HG03103 (cell line): ENCODE data around the gene SLCO4A1.
A peak's percentile ranks its signal among the peaks of the same experiment; 100 is the strongest.

Experiments used
- ATAC-seq: cut with Tn5 transposase; IDR thresholded peaks from one replicate; pipeline ENCODE4 v1.9.1; 2021; ENCODE audit warnings: low read depth; ENCODE audit not compliant: unreplicated experiment

Gene SLCO4A1, protein sequence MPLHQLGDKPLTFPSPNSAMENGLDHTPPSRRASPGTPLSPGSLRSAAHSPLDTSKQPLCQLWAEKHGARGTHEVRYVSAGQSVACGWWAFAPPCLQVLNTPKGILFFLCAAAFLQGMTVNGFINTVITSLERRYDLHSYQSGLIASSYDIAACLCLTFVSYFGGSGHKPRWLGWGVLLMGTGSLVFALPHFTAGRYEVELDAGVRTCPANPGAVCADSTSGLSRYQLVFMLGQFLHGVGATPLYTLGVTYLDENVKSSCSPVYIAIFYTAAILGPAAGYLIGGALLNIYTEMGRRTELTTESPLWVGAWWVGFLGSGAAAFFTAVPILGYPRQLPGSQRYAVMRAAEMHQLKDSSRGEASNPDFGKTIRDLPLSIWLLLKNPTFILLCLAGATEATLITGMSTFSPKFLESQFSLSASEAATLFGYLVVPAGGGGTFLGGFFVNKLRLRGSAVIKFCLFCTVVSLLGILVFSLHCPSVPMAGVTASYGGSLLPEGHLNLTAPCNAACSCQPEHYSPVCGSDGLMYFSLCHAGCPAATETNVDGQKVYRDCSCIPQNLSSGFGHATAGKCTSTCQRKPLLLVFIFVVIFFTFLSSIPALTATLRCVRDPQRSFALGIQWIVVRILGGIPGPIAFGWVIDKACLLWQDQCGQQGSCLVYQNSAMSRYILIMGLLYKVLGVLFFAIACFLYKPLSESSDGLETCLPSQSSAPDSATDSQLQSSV

GRCh38 chr20:62642051-62642665 lies at the start of gene SLCO4A1:
Gene SLCO4A1, plus strand, starts transcription at chr20:62642503. Its CDS starts 13,952 bp downstream, at chr20:62656455.
- peak; percentile 50 for ATAC-seq

DNA sequence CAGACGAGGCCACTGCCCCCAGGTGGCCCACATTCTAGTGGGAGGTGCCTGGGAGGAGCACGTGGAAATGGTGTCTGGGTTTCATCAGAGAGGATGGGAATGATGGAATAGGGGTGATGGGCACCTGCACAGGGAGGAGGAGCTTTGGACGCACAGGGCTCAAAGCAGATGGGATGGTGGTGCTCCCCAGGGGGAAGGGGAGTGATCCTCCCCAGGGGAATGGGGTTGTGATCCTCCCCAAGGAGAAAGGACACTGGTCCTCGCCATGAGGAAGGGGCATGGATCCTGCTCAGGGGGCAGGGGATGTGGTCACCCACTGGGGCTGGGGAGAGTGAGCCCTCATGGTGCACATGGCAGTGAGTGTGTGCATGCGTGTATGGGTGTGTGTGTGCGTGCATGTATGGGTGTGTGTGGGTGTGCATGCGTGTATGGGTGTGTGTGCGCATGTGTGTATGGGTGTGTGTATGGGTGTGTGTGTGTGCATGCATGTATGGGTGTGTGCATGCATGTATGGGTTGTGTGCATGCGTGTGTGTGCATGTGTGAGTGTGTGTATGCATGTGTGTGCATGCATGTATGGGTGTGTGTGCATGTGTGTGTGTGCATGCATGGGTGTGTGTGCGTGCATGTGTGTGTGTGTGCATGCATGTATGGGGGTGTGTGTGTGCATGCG lies 49.7 kb upstream of the SLCO4A1 start:
- ATAC-seq: no peak

DNA sequence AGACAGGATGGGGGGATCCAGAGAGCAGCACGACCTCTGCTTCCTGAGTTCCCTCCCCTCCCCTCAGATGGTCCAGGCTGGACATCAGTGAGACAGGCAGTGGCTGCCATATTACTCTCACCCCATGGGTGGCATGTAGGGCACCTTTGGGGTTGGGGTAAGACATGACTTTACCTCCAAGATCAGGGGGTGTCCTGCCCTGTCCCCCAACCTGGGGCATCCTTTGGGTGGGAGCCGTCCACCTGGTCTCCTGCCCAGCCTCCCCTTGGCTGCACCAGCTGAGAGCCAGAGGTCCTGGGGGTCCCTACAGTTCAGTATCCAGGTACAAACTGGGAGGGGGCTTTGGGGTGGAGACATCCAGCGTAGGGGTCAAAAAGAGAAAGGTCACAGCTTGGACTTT lies 48.7 kb upstream of the SLCO4A1 start:
- no peak for ATAC-seq

DNA sequence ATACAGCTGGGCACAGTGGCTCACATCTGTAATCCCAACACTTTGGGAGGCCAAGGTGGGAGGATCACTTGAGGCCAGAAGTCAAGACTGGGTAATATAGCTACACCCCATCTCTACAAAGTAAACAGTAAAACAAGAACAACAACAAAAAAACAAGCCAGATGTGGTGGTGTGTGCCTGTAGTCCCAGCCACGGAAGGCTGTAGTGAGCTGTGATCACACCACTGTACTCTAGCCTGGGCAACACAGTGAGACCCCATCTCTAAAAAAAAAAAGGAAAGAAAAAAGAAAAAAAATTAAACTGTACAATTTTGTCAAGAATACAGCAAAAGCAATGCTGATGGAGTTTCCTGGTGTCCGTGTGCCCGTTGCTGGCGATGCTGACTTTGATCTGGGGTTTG lies 47.2 kb upstream of the SLCO4A1 start:
- ATAC-seq: no peak

DNA sequence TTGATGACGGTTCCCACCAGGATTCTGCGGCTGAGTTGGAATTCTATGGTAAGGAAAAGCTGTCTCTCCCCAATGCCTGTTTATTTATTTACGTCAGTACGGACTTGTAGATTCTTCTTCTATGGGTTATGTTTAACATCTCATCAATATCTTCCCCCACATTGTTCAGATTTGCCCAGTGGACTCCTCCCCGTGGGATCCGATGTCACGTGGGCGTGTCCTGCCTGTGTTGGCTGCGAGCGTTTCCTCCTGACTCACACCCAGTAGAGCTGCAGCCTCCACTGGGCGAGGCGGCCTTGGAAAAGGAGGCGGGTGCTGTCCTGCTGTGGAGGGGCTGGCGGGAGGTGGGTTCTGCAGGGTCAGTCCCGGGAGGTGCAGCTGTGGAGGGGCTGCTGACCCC lies 46.8 kb upstream of the SLCO4A1 start:
- no peak for ATAC-seq

DNA sequence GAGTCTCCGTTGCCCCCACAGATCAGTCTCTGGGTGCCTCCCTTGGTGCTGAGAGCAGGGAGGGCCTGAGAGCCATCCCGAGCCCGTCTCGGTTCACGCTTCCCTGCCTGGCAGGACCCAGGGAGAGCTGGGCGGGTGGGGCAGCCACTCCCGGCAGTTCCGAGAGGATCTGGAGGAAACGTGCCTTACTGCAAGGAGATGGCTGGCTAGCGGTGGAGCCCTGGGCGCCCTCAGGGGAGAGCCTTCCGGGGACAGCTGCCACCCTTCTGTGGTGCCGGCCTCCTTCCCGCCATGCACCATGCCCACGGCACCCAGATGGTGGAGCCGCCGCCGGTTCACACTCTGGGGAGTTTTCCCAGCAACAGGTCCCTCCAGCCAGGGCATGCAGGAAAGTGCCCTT lies 45.8 kb upstream of the SLCO4A1 start:
- ATAC-seq: no peak

DNA sequence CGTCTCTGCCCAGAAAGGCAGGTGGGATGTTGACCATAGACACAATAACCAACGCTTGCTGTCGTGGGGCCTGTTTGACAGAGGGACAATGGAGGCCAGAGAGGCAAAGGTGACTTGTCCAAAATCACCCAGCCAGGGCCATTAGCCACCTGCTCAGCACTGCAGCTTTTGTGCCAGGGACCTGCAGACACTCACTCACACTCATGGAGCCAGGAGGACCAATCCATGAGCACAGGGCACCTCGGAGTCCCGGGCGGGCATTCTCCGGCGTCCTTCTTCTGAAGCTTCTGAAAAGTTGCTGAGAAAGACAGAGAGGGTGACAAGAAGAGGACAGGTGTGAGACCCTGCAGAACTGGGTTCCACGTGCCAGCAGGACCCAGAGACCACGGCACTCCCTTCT lies 45.4 kb upstream of the SLCO4A1 start:
- no peak for ATAC-seq

GRCh38 chr20:62597416-62598115 lies 44.7 kb upstream of the SLCO4A1 start:
- ATAC-seq: no peak

DNA sequence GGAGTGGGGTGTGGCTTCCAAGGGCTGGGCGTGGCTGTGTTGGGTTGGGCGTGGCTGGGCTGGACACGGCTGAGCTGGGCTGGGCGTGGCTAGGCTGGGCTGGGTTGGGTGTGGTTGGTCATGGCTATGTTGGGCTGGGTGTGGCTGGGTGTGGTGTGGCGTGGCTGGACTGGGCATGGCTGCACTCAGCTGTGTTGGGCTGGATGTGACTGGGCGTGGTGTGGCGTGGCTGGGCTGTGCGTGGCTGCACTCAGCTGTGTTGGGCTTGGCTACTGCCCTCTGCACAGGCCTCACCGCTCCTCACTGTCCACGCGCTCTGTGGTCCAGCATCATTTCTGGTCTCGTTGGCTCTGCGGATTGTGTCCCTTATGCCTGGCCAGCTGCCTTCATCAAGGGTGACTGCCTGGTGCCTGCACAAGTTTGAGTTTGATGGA lies 43.5 kb upstream of the SLCO4A1 start:
- ATAC-seq: peak; percentile 68

DNA sequence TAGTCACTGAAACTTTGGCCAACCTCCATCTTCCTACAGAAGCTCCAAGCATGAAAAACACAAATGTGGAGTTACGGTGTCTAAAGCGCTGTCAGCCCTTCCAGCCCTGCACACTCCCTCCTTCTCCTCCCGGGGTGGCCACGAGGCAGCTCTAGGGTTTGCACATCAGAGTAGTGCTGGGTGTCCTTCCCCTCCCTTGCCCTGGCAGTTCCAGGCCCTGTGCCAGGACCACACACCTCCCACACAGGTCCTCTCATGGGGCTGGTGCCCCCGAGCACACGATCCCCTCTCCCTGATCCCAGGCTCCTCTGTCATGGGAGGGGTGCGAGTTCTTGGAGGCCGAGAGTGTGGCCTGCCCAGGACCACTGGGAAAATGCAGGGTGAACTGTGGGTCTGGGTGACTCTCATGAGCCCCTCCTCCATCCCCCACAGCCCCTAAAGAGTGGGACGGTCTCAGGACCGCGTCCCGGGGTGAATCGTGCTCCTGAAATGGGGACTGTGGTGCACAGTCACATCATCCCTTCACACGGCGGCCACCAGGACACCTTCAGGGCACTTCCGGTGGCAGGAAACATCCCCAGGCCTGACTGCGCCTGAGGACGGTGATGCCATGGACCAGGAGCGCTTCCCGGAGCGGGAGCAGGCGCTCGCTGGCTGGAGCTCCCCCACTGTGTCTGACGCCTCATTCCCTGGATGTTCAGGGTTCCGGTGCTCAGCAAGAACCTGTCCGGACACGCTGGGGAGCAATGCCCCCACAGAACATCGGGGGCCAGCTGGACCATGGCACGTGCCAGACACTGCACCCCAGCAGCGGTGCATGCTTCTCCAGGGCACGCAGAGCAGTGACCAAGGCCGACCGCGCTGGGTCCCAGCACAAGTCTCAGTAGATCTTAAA lies 42.8 kb upstream of the SLCO4A1 start:
- ATAC-seq: no peak

DNA sequence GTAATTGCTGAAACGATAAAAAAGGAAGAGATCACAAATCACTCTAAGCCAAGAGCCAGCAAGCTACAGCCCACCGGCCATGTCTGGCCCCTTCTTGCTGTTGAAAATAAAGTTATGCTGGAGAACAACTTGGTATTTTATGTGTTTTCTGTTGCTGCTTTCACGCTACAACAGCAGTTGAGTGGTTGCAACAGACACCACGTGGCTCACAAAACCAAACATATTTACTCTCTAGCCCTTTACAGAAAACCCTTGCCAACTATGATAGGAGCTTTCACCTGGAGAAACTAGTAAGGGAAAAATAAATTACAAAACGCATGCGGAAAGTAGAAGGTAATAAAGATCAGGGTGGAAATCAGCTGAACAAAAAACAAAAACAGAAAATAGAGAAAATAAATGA lies 41.1 kb upstream of the SLCO4A1 start:
- no peak for ATAC-seq

DNA sequence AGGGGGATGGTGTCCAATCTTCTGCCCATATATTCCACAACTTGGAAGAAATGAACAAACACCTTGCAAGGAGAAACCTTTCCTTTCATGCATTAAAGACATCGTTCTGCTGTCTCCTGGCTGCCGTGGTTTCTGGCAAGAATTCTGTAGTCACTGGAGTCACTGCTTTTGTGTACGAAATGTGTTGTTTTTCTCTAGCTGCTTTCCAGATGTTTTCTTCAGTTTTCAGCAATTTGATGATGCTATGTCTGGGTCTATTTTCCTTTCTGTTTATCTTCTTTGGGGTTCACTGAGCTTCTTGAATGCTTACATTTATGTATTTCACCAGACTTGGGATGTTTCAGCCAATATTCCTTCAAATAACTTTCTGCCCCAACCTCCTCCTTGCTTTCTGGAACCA lies 40.6 kb upstream of the SLCO4A1 start:
- ATAC-seq: no peak

DNA sequence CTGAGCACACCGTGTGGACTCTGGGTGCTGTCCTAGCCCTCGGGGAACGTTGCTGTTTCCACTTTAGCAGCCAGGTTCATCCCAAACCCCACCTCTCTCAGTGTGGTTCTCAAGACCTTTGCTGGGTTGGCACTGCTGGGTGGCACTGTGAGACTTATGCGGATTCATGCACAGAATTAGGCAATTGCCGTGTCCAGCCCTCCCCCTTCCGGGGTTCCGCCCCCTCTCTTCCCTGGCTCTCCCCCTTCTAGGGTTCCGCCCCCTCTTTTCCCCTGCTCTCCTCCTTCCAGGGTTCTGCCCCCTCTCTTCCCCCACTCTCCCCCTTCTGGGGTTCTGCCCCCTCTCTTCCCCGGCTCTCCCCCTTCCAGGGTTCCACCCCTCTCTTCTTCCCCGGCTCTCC lies 39.8 kb upstream of the SLCO4A1 start:
- ATAC-seq: no peak

GRCh38 chr20:62603021-62603906 lies 39.0 kb upstream of the SLCO4A1 start:
- ATAC-seq: no peak

- ATAC-seq: no peak
These were observed 38.2 kb upstream of the SLCO4A1 start for GRCh38 chr20:62603907-62604785.

DNA sequence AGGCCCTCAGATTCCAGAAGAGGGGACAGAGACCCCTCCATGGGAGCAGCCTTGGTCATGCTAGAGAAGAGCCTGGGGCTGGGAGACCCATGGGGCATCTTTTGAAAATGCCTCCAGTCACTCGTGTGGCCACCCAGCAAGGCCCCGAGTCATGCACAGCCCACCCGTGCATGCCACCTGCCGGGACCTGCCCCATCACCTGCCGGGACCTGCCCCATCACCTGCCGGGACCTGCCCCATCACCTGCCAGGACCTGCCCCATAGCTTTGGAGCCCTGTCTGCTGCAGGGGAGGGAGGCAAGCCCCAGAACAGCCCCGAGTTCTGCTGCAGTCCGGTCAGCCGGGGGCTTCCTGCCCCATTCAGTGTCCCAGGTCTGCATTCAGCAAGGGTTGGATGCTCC lies 37.5 kb upstream of the SLCO4A1 start:
- no peak for ATAC-seq

DNA sequence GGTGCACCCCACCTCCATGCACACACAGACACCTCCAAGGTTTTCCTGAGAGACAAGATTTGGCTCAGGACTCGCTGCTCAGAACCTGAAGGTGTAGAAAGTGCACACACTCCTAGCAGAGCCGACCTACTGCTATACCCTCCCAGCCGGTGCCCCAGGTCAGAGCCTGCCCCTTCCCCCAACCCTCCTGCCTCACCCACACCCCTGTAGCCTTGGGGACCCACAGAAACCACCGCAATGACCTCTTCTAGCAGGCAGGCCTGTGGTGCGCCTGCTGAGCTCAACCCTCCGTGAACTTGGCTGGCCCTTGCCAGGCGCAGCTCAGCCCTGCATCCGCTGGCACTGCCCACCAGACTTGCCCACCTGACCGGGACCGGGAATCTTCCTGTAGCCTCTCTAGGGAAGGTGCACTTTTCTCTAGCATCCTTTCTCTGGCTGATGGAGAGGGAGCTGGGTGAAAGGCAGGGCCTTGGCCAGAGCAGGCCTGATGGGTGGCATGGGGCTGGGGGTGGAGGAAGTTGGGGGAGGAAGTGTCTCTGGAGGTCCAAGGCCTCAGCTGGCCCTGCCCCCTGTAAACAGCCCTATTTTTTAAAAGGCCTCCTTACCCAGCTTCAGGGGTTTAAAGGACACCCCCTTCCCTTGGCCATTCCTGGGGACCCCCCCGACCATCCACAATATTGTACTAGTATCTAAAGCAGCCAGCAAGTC lies 36.9 kb upstream of the SLCO4A1 start:
- no peak for ATAC-seq
